Heart right ventricle (tissue), 16 donors: ENCODE data around the gene CENPP. TPM values are rescaled to one million over a fixed set of nuclear protein-coding genes. Genes with fewer than 3 reads are reported as not detected.
A peak's percentile ranks its signal among the peaks of the same experiment; 100 is the strongest.

Source experiments
- ATAC-seq, 8 donors: fragments of 200-7000 bp; cut with Tn5 transposase; one replicate each; pipeline ENCODE4 v1.9.1; 2020; ENCODE audit warnings: mild to moderate bottlenecking in 8 of 8, moderate library complexity in 8 of 8, moderate number of reproducible peaks in 1 of 8
- DNase-seq, 2 donors: peaks; one replicate each; pipeline ENCODE4 v3.0.0-alpha.2; 2020
- H3K27ac ChIP-seq, 10 donors: fragments of 200-600 bp; sonication (generic) in 2 of 10; one replicate each; pipeline versions ENCODE4 v1.5.0 to v1.8.0; 2020 to 2022; ENCODE audit warnings: mild to moderate bottlenecking in 3 of 10
- H3K27me3 ChIP-seq, 7 donors: fragments of 200-600 bp; one replicate each; pipeline ENCODE4 v1.8.0; 2021 to 2022; ENCODE audit warnings: mild to moderate bottlenecking in 2 of 7
- H3K36me3 ChIP-seq, 9 donors: fragments of 200-600 bp; sonication (generic) in 1 of 9; one replicate each; pipeline versions ENCODE4 v1.5.0 to v1.8.0; 2020 to 2022; ENCODE audit warnings: mild to moderate bottlenecking in 2 of 9
- H3K4me1 ChIP-seq, 9 donors: fragments of 200-600 bp; sonication (generic) in 1 of 9; one replicate each; pipeline versions ENCODE4 v1.5.0 to v1.8.0; 2020 to 2022; ENCODE audit warnings: mild to moderate bottlenecking in 4 of 9
- H3K4me3 ChIP-seq, 10 donors: fragments of 200-600 bp; sonication (generic) in 2 of 10; one replicate each; pipeline versions ENCODE4 v1.5.0 to v1.8.0; 2020 to 2022; ENCODE audit warnings: mild to moderate bottlenecking in 7 of 10, moderate library complexity in 2 of 10
- H3K9me3 ChIP-seq, 11 donors: fragments of 200-600 bp in 10 of 11; sonication (generic) in 2 of 11; one replicate each; pipeline versions ENCODE4 v1.5.0 to v1.8.0; 2013 to 2022; ENCODE audit warnings: mild to moderate bottlenecking in 2 of 11, control low read depth in 1 of 11, moderate library complexity in 1 of 11
- WGBS, 2 donors: extraction: QIAGEN DNeasy Blood & Tissue Kit; methylation state at CpG; one replicate each; pipeline ENCODE4 v1.1.7; 2013; ENCODE audit warnings: inconsistent platforms in 1 of 2; 5-methylcytosine and 5-hydroxymethylcytosine counted together
- intact Hi-C, 10 donors: fragments of 100-400 bp; cut with DNase I; formaldehyde crosslinking; loops; one replicate each; pipeline versions ENCODE4 v1.11.1 to v1.14.2; 2022
- polyA plus RNA-seq, 2 donors: library from polyadenylated mRNA; stranded (reverse); fragments of 200-250 nt; gene quantifications; one replicate each; pipeline ENCODE4 v1.2.3, GENCODE V29; 2013
- total RNA-seq, 10 donors: library from RNA; stranded (reverse); fragmentation: NEBNext Ultra II Directional in 3 of 10; extraction: Animal tissue kit (Norgen Biotek cat#: 25700) in 3 of 10; gene quantifications; one replicate each; pipeline versions ENCODE4 v1.2.1 to v1.2.4, GENCODE V29; 2021 to 2023
- TF ChIP-seq, protein P1 (sequence below), 9 donors: fragments of 200-600 bp; sonication (generic) in 2 of 9; IDR thresholded peaks; one replicate each; pipeline versions ENCODE4 v1.5.0 to v1.8.0; 2021 to 2022; ENCODE audit warnings: antibody characterized with exemption in 9 of 9, mild to moderate bottlenecking in 5 of 9, moderate library complexity in 1 of 9
- donor health status: Arrhythmogenic right ventricular cardiomyopathy.
- donor health status: ischemic (EF 13 %, LVEDD 7.1; RV severe dilation, severe dysfunction).
- donor health status: healthy with polysubstance abuse.
- donor health status: DM: no; HTN: yes; CAD: no.
- donor health status: DM: no; HTN: no; CAD: no.
- donor health status: ischemic (EF 25% LVEDD 6.9; RV normal size, moderate dysfunction).
- donor health status: ischemic (EF 25% LVEDD 5.7; RV mildly dilated, moderate dysfunction).
- donor health status: healthy.
- donor health status: DM: yes; HTN: yes; CAD: no.
- donor health status: Ischemic cardiomyopathy.
- donor health status: ischemic (EF 35%, LVEDD 5.7; RV mildly dilated, moderate dysfunction).
- donor health status: nonischemic (EF 11% LVEDD 7.7; RV severe dilation, severe dysfunction).
- donor health status: DM: yes; HTN: yes; CAD: no.
- donor health status: PGD.
- donor health status: ischemic (EF 29% LVEDD 5.4; RV normal size, mild dysfunction).
- donor health status: nonischemic (EF 23%, LVEDD 6.1; RV moderate dilation, normal function).

CENPP gene
- total and polyA plus RNA-seq, 12 donors = 1.3 to 5.2 (median 2.8) TPM

DNA sequence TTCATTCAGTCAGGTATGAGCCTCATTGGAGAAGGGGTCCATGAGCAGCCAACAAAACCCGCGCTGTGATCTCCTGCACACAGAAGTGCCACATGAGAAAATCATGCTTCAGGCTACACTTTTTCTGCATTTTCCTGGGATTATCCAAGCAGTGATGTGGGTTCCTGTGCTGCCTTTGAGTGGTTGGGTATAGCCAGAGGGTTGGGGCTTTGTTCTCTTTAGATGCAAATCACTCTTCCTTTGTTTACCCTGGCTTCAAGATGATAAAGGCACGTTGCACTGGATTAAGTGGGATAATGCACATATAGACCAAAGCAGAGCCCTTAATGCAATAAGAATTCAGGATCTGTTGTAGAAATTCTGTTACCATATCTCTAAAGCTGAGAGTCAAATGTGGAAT is 191.3 kb downstream of the CENPP start:
- DNase-seq (no peak), ATAC-seq (no peak)
- Histone ChIP-seq H3K9me3 (no peaks in the 10 kb centered on the region), H3K4me3 (no peak overlapping the region), H3K36me3 (peaks cover 0 to 53% (median 3%) of the 10 kb centered on the region in 9 donors), H3K27ac (no peak overlapping the region), H3K27me3 (no peaks in the 10 kb centered on the region), H3K4me1 (peaks cover 0 to 13% (median 6%) of the 10 kb centered on the region in 9 donors)
- WGBS, 2 donors = 78 to 85% methylated on average over 3 of the region's 3 CpGs
- intact Hi-C loops = no loop called here
- TF ChIP-seq, protein P1, sequence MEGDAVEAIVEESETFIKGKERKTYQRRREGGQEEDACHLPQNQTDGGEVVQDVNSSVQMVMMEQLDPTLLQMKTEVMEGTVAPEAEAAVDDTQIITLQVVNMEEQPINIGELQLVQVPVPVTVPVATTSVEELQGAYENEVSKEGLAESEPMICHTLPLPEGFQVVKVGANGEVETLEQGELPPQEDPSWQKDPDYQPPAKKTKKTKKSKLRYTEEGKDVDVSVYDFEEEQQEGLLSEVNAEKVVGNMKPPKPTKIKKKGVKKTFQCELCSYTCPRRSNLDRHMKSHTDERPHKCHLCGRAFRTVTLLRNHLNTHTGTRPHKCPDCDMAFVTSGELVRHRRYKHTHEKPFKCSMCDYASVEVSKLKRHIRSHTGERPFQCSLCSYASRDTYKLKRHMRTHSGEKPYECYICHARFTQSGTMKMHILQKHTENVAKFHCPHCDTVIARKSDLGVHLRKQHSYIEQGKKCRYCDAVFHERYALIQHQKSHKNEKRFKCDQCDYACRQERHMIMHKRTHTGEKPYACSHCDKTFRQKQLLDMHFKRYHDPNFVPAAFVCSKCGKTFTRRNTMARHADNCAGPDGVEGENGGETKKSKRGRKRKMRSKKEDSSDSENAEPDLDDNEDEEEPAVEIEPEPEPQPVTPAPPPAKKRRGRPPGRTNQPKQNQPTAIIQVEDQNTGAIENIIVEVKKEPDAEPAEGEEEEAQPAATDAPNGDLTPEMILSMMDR (IDR thresholded peaks at IDR 0.05) = no peak

- Histone ChIP-seq H3K27ac (no peak overlapping the region), H3K27me3 (no peaks in the 10 kb centered on the region), H3K9me3 (no peaks in the 10 kb centered on the region), H3K4me1 (peaks cover 0 to 9% (median 5%) of the 10 kb centered on the region in 9 donors), H3K4me3 (no peak overlapping the region), H3K36me3 (peaks cover 0 to 53% (median 3%) of the 10 kb centered on the region in 9 donors)
- TF ChIP-seq, protein P1 (IDR thresholded peaks at IDR 0.05) = no peak
- DNase-seq = no peak
- no peak for ATAC-seq
- intact Hi-C loops = no loop called here
- 89 to 90% methylated on average over 4 of the region's 4 CpGs for WGBS, 2 donors
Measured at GRCh38 chr9:92518199-92518598, 192.4 kb downstream of the CENPP start.

- DNase-seq (no peak), ATAC-seq (no peak)
- Histone ChIP-seq H3K4me3 (no peak overlapping the region), H3K4me1 (peaks cover 0 to 12% (median 0%) of the 10 kb centered on the region in 9 donors), H3K36me3 (peaks cover 0 to 43% (median 0%) of the 10 kb centered on the region in 9 donors), H3K27ac (no peak overlapping the region), H3K27me3 (no peaks in the 10 kb centered on the region), H3K9me3 (no peaks in the 10 kb centered on the region)
- 96% methylated on average over 2 of the region's 2 CpGs for WGBS, 2 donors
- TF ChIP-seq, protein P1 (IDR thresholded peaks at IDR 0.05) = no peak
- intact Hi-C loops = no loop called here
Measured at GRCh38 chr9:92520837-92521236, 195.1 kb downstream of the CENPP start.

- H3K27ac ChIP-seq = peak overlapping the region in 1 of 10 donors; percentile 14
- intact Hi-C loops = loop anchor here in 1 of 10 donors (2.0 kb wide), 1 partner anchor 14 kb away; no protein-coding TSS in a partner anchor
- no peak for ATAC-seq
Measured at GRCh38 chr9:92522983-92523970, 197.5 kb downstream of the CENPP start.

More at GRCh38 chr9:92522983-92523970, 197.5 kb downstream of the CENPP start:
- Histone ChIP-seq H3K27me3 (no peaks in the 10 kb centered on the region), H3K4me3 (no peak overlapping the region), H3K36me3 (peaks cover 0 to 22% (median 0%) of the 10 kb centered on the region in 9 donors), H3K9me3 (no peaks in the 10 kb centered on the region), H3K4me1 (peaks cover 0 to 24% (median 5%) of the 10 kb centered on the region in 9 donors)
- 67 to 71% methylated on average over 10 of the region's 10 CpGs for WGBS, 2 donors
- no peak for DNase-seq
- TF ChIP-seq, protein P1 (IDR thresholded peaks at IDR 0.05) = no peak
